Brain pericyte (primary cell): ENCODE results near the gene PKNOX1.
"Not testable (repeated sequence)": the region's sequence is repeated elsewhere in the genome, so short reads cannot be mapped to it uniquely, and the experiment has no call there.

Experiments used
- DNase-seq: peaks from one replicate; pipeline ENCODE4 v3.0.0-alpha.2; 2012; ENCODE audit warnings: low read depth, low spot score

The PKNOX1 gene

DNA sequence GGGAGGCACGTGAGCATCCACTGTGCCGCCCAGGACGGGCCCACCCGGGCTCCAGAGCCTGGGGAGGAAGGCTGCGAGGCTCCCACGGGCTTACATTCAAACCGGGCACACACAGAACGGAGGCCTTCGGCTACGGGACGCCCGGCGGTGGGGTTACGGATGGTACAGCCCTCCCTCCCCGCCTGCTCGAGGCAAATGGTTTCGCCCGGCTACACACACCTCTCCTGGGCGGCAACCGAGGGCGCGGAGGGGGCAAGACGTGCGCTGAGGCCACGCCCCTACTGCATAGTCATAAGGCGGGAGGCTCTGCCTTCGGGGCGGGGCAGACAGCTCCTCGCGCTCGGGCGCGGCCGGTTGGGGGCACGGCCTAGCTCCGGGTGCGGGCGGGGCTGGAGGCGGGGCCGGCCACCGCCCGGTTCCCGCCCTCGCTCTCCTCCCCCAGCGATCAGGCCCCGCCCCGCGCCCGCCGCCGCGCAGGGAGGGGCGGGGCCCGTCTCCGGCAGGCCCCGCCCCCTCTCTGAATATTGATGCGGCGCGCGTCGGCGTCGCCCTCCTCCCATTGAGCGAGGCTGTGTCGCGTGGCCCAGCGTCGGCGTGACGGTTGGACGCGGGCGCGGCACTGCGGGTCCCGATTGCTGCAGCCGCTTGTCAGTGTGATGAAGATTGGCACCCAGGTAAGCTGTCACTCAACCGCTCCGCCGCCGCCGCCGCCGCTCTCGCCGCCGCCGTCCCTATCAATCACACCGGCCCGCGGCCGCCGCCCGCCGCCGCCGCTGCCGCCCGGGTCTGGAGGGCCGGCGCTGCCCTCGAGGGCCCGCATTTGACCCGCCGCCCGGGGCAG lies at the start of gene PKNOX1:
PKNOX1 (plus strand) TSS at position 572 of the 841 bp plus-strand sequence. CDS start 29,820 bp downstream, outside the sequence.
- DNase-seq: peak; percentile 95

- DNase-seq: no peak
Measured at GRCh38 chr21:42925114-42925926, 49.0 kb upstream of the PKNOX1 start, which contains the start of gene ERVH48-1. TSS of gene ERVH48-1 (minus strand) at chr21:42925630. CDS start at chr21:42919006, 6,624 bp downstream.

DNA sequence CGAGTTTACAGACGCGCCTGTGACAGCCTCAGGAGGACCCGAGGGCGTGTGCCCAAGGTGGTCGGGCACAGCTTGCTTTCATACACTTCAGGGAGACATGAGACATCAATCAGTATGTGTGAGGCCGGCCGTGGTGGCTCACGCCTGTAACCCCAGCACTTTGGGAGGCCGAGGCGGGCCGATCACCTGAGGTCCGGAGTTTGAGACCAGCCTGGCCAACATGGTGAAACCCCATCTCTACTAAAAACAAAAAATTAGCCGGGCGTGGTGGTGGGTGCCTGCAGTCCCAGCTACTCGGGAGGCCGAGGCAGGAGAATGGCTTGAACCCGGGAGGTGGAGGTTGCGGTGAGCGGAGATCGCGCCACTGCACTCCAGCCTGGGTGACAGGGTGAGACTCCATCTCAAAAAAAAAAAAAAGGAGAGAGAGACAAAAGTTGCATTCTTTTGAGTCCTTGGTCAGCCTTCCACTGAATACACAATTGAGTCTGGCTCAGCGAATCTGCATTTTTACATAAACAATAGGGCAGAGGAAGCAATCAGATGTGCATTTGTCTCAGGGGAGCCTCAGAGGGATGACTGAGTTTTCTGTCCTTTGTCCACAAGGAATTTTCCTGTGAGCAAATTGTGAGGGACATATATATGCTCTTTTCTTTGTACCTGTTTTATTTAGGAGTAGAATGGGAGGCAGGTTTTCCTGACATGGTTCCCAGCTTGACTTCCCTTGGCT lies 46.7 kb upstream of the PKNOX1 start:
- not testable (repeated sequence) for DNase-seq

DNA sequence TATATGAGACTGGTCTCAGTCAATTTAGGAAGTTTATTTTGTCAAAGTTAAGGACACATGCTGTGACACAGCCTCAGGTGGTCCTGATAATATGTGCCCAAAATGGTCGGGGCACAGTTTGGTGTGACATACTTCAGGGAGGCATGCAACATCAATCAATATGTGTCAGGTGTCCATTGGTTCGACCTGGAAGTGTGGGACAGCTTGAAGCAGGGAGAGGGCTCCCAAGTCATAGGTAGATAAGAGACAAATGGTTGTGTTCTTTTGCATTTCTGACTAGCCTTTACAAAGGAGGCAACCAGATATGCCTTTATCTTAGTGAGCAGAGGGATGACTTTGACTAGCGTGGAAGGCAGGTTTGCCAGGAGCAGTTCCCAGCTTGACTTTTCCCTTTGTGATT lies 44.4 kb upstream of the PKNOX1 start:
- DNase-seq: no peak

GRCh38 chr21:42931560-42932235 lies 42.7 kb upstream of the PKNOX1 start:
- no peak for DNase-seq

GRCh38 chr21:42932378-42933136 lies 41.8 kb upstream of the PKNOX1 start:
- DNase-seq: not testable (repeated sequence)

DNA sequence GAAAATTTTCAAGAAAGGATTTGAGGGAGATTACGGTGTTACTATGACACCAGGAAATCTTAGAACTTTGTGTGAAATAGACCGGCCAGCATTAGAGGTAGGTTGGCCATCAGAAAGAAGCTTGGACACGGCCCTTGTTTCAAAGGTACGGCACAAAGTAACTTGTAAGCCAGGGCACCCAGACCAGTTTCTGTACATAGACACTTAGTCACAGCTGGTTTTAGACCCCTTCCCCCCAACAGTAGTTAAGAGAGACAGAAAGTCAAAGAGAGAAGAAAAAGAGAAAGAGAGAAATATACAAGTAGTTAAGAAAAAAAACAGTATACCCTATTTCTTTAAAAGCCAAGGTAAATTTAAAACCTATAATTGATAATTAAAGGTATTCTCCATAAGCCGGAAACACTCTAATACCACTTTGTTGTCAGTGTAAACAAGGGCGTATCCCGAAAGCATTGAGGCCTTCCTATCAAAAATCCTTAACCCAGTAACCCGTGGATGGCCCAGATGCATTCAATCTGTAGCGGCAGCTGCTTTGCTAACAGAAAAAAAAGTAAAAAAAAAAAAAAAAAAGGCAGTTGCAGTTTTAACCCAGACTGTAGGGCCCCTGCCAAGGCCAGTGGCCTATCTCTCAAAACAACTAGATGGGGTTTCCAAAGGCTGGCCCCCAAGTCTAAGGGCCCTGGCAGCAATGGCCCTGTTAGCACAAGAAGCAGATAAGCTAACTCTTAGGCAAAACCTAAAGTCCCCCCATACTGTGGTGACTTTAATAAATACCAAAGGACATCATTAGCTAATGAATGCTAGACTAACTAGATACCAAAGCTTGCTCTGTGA lies 41.0 kb upstream of the PKNOX1 start:
- DNase-seq: not testable (repeated sequence)

DNA sequence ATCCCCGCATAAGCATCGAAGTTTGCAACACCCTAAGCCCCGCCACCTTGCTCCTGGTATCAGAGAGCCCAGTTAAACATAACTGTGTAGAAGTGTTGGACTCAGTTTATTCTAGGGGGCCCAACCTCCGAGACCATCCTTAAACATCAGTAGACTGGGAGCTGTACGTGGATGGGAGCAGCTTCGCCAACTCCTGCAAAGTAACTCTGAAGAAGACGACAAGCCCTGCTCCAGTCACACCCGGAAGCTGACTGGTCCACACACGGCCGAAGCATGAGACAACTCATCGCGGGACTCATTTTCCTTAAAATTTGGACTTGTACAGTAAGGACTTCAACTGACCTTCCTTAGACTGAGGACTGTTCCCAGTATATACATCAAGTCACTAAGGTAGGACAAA lies 40.4 kb upstream of the PKNOX1 start:
- not testable (repeated sequence) for DNase-seq

GRCh38 chr21:42936360-42936759 lies 38.0 kb upstream of the PKNOX1 start:
- not testable (repeated sequence) for DNase-seq

- DNase-seq: not testable (repeated sequence)
Measured at GRCh38 chr21:42937034-42937940, 37.1 kb upstream of the PKNOX1 start.

DNA sequence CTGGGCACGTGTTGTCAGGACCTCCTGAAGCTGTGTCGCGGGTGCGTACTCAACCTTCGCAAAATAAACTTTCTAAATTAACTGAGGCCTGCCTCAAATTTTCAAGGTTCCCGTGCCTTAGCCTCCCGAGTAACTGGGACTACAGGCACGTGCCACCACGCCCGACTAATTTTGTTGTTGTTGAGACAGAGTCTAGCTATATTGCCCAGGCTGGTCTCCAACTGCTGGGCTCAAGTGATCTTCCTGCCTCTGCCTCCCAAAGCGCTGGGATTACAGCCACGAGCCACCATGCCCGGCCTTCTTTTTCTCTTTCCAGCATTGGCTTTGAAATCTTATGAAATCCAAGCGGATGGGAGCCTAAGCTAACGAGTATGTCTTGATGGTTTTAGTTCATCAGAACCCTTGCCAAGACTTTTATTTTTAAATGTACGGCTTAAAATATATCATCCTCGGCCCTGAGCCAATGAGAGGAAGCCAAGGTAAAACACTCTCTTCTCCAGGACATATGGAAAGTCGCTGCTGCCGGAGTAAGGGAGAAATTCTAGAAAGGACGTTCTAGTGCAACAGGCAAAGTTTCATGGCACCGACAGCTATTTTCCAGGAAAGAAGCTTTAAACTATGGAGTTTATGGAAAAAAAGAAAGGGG lies 36.3 kb upstream of the PKNOX1 start:
- no peak for DNase-seq

- DNase-seq: not testable (repeated sequence)
Measured at GRCh38 chr21:42938606-42938995, 35.8 kb upstream of the PKNOX1 start.

DNA sequence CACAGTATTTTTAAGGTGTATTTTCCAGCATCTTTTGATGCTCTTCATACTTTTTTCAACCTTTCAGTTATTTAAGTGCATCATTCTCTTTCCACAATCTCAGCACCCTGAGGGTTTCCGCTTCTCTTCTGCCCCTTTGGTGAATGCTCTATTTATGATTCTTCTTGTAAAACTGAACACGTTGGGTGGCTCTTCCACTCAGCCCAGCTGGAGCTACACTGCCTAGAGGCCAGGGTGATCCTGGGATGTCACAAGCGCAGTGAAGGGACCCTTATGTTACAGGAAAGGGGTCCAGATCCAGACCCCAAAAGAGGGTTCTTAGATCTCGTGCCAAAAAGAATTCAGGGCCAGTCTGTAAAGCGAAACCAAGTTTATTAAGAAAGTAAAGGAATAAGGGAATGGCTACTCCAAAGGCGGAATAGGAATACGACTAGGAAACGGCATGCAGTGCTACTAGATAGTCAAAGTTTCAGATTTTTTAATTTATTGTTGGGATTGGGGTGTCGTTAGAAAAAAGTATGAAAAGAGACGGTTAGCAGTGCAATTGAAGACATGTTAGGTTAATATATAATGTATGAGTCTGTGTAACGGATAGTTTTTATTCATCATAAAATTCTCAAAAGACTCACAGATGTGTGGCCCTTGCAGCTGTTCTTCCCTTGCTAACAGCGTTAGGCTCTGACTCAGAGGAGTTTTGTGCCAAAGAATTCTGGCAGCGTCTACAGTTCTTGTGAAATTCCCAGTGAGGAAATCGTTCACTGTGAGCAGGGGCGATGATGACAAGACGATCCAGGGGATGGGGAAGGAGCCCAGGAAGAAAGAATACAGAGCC lies 34.6 kb upstream of the PKNOX1 start:
- DNase-seq: peak; percentile 82

GRCh38 chr21:42941696-42942085 lies 32.7 kb upstream of the PKNOX1 start:
- DNase-seq: no peak

- DNase-seq: no peak
Measured at GRCh38 chr21:42942244-42942643, 32.1 kb upstream of the PKNOX1 start.

GRCh38 chr21:42949094-42949755 lies 25.1 kb upstream of the PKNOX1 start:
- not testable (repeated sequence) for DNase-seq
